Calu3 (cell line): ENCODE results near the gene CNTNAP4. TPM values are rescaled to one million over a fixed set of nuclear protein-coding genes. Genes with fewer than 3 reads are reported as not detected.
A peak's percentile ranks its signal among the peaks of the same experiment; 100 is the strongest.

ENCODE experiments used
- BruUV-seq: library from RNA; stranded (reverse); fragments of 400-500 nt; replicated peaks from 2 replicates; lab custom pipeline; 2021; lab: Mats Ljungman, UMichigan
- CTCF ChIA-PET: fragments of 300-600 bp; sonication (Branson Sonifier 250); formaldehyde crosslinking; loops from one replicate; lab custom pipeline; 2022; ENCODE audit warnings: antibody characterized with exemption; lab: Charles Lee
- DNase-seq: peaks from one replicate; pipeline ENCODE4 v3.0.0; 2022
- H3K27ac Mint-ChIP-seq: one replicate; pipeline ENCODE4 v1.8.0; 2022; ENCODE audit warnings: mixed read lengths; ENCODE audit not compliant: unreplicated experiment
- H3K27me3 Mint-ChIP-seq: one replicate; pipeline ENCODE4 v1.8.0; 2022; ENCODE audit warnings: mixed read lengths; ENCODE audit not compliant: unreplicated experiment
- H3K36me3 Mint-ChIP-seq: one replicate; pipeline ENCODE4 v1.8.0; 2022; ENCODE audit warnings: mild to moderate bottlenecking, moderate library complexity, mixed read lengths; ENCODE audit not compliant: insufficient read depth, unreplicated experiment
- H3K4me1 Mint-ChIP-seq: one replicate; pipeline ENCODE4 v1.8.0; 2022; ENCODE audit warnings: mild to moderate bottlenecking, low read depth, mixed read lengths; ENCODE audit not compliant: unreplicated experiment
- H3K4me3 Mint-ChIP-seq: one replicate; pipeline ENCODE4 v1.8.0; 2022; ENCODE audit warnings: mild to moderate bottlenecking, low read depth, moderate library complexity, mixed read lengths; ENCODE audit not compliant: unreplicated experiment
- H3K9me3 Mint-ChIP-seq: one replicate; pipeline ENCODE4 v1.8.0; 2022; ENCODE audit warnings: low read depth, mixed read lengths; ENCODE audit not compliant: unreplicated experiment
- CTCF ChIP-seq: fragments of 200-600 bp; IDR thresholded peaks from one replicate; pipeline ENCODE4 v1.8.0; 2022; ENCODE audit warnings: antibody characterized with exemption; ENCODE audit not compliant: unreplicated experiment
- intact Hi-C: fragments of 100-400 bp; cut with micrococcal nuclease; formaldehyde crosslinking; loops from one replicate; pipeline ENCODE4 v1.10.0; 2022; ENCODE audit not compliant: unreplicated experiment
- total RNA-seq: library from RNA; stranded (reverse); gene quantifications from 2 replicates; pipeline ENCODE4 v1.2.3, GENCODE V29; 2022

Gene CNTNAP4
- total RNA-seq, 1 experiment from 2014 or later, result not detected

GRCh38 chr16:76396977-76397376 is 119.8 kb downstream of the CNTNAP4 start:
- CTCF ChIA-PET, result interaction anchor here (0.7 kb wide), 1 partner anchor 19 kb away, joined by 3 read pairs; no protein-coding TSS in a partner anchor
- no peak overlapping the region for H3K27ac Mint-ChIP-seq

GRCh38 chr16:76409706-76410105 is 132.5 kb downstream of the CNTNAP4 start:
- Mint-ChIP-seq H3K9me3 (peaks cover 3% of the 10 kb centered on the region), H3K36me3 (no peaks in the 10 kb centered on the region), H3K27me3 (no peaks in the 10 kb centered on the region), H3K4me1 (no peaks in the 10 kb centered on the region), H3K27ac (no peak overlapping the region), H3K4me3 (no peak overlapping the region)
- intact Hi-C loops, result no loop called here
- TF ChIP-seq CTCF, result no peak
- CTCF ChIA-PET, result no interaction called here
- DNase-seq, result no peak
- BruUV-seq, result no TSS peak

More at GRCh38 chr16:76396977-76397376, 119.8 kb downstream of the CNTNAP4 start:
- no TSS peak for BruUV-seq
- Mint-ChIP-seq H3K4me3 (no peak overlapping the region), H3K4me1 (no peaks in the 10 kb centered on the region), H3K36me3 (no peaks in the 10 kb centered on the region), H3K27me3 (no peaks in the 10 kb centered on the region), H3K9me3 (peaks cover 6% of the 10 kb centered on the region)
- intact Hi-C loops, result no loop called here
- no peak for TF ChIP-seq CTCF
- no peak for DNase-seq

- Mint-ChIP-seq H3K4me3 (no peak overlapping the region), H3K36me3 (no peaks in the 10 kb centered on the region), H3K4me1 (no peaks in the 10 kb centered on the region), H3K27me3 (no peaks in the 10 kb centered on the region), H3K27ac (no peak overlapping the region), H3K9me3 (no peaks in the 10 kb centered on the region)
- DNase-seq, result no peak
- TF ChIP-seq CTCF, result no peak
- intact Hi-C loops, result no loop called here
- no TSS peak for BruUV-seq
- CTCF ChIA-PET, result interaction anchor here (0.6 to 1.0 kb wide), 3 partner anchors 71 to 708 kb away, joined by 3 to 6 read pairs (median 3); no protein-coding TSS in a partner anchor
Observed at GRCh38 chr16:76421571-76421970, 144.4 kb downstream of the CNTNAP4 start.

GRCh38 chr16:76428858-76429257 is 151.7 kb downstream of the CNTNAP4 start:
- peaks cover 11% of the 10 kb centered on the region for H3K4me1 Mint-ChIP-seq
- H3K4me3 Mint-ChIP-seq, result no peak overlapping the region
- no peaks in the 10 kb centered on the region for H3K36me3 Mint-ChIP-seq
- no peak overlapping the region for H3K27ac Mint-ChIP-seq
- H3K27me3 Mint-ChIP-seq, result no peaks in the 10 kb centered on the region
- CTCF ChIA-PET, result interaction anchor here (0.6 kb wide), 1 partner anchor 1706 kb away, joined by 5 read pairs; no protein-coding TSS in a partner anchor
- TF ChIP-seq CTCF, result no peak
- no peaks in the 10 kb centered on the region for H3K9me3 Mint-ChIP-seq
- BruUV-seq, result no TSS peak
- intact Hi-C loops, result no loop called here
- DNase-seq, result peak; percentile 44
